Amygdala (tissue), 56 donors: ENCODE data around the gene FUCA1.
"Not testable (repeated sequence)": the region's sequence is repeated elsewhere in the genome, so short reads cannot be mapped to it uniquely, and the experiment has no call there.

Source experiments
- DNase-seq, 56 donors: peaks; one replicate each; lab custom pipeline; 2025; lab: John Stamatoyannopoulos, UW

FUCA1 gene

GRCh38 chr1:23804183-23804835, 63.8 kb downstream of the FUCA1 start:
- DNase-seq: no peak

GRCh38 chr1:23803674-23804073, 64.4 kb downstream of the FUCA1 start:
- DNase-seq: no peak

GRCh38 chr1:23802809-23803342, 65.2 kb downstream of the FUCA1 start:
- not testable (repeated sequence) for DNase-seq

- peak in 1 of 56 donors; percentile 25 for DNase-seq
These were observed 66.2 kb downstream of the FUCA1 start for GRCh38 chr1:23801876-23802275.

- peak in 1 of 56 donors; percentile 25 for DNase-seq
These were observed 66.7 kb downstream of the FUCA1 start for GRCh38 chr1:23801338-23801748.

- peak; percentile 67 to 97 (median 92) for DNase-seq
These were observed 67.4 kb downstream of the FUCA1 start, which contains the start of gene GALE for GRCh38 chr1:23800400-23801337. Gene GALE (minus strand): TSS chr1:23800754. CDS start chr1:23799007, 1,747 bp downstream.

GRCh38 chr1:23799570-23800399, 68.3 kb downstream of the FUCA1 start:
- DNase-seq: peak in 9 of 56 donors; percentile 10 to 61 (median 31)

GRCh38 chr1:23799255-23799569, 68.9 kb downstream of the FUCA1 start:
- no peak for DNase-seq

- DNase-seq: no peak
These were observed 69.4 kb downstream of the FUCA1 start for GRCh38 chr1:23798662-23799142.

GRCh38 chr1:23797478-23798448, 70.3 kb downstream of the FUCA1 start:
- DNase-seq: no peak

GRCh38 chr1:23796466-23797271, 71.4 kb downstream of the FUCA1 start:
- no peak for DNase-seq

- no peak for DNase-seq
These were observed 72.2 kb downstream of the FUCA1 start for GRCh38 chr1:23795676-23796465.
